ENCODE results near the gene C1QTNF3. TPM values are rescaled to one million over a fixed set of nuclear protein-coding genes. Genes with fewer than 3 reads are reported as not detected.

C1QTNF3 gene
- total and polyA plus RNA-seq, 2 of the 8 experiments (the other 6 are each of a cell fraction or from before 2014, with no cell fraction given): 1.0 to 1.2 TPM

DNA sequence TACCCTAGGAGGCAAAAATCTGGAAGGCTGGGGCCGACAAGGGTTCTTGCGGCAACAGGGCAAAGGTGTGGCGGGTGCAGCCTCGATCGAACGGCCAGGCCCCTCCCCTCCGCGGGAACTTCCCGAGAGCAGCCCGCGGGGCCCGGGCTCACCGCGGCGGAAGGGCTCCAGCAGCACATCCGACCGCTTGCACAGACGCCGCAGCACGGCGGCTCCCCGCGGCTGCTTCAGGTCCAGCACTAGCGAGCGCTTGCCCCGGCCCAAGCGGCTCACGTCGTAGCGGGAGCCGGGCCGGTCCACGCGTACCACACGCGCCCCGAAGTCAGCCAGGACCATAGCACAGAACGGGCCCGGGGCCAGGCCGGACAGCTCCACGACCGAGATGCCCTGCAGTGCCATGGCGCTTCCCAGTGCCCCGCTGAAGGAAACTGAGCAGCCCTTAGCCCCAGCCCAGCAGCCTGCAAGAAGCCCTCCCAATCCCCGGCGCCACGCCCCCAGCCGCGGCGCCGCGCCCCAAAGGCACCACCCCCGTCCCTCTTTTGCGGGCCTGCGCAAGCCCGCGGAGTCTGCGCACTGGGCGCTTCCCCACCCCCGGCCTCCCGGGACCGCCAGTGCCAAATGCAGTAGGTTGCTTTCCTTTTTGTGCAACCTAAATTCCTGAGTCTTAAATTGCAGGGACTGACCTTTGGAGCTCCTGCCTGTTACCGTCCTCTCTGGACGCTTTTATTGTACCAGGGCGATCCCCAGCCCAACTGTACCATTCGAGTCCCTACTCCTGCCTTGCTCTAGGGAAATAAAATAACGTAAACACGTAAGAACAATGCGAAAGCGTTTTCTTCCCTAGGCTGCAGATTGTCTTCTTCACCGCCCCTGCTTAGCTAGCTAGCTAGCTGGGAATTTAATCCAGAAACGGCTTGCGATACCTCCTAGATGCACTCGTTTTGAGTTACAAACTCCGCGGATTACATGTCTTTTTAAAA lies 35.1 kb downstream of the C1QTNF3 start, which contains the start of gene AMACR (continued):
- TF ChIP-seq, protein P1, sequence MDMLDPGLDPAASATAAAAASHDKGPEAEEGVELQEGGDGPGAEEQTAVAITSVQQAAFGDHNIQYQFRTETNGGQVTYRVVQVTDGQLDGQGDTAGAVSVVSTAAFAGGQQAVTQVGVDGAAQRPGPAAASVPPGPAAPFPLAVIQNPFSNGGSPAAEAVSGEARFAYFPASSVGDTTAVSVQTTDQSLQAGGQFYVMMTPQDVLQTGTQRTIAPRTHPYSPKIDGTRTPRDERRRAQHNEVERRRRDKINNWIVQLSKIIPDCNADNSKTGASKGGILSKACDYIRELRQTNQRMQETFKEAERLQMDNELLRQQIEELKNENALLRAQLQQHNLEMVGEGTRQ (IDR thresholded peaks at IDR 0.05; ENCODE audit: low read length): no peak
- peak; percentile 75; the same call in 1 of the 2 replicates for TF ChIP-seq POLR2AphosphoS5 (IDR thresholded peaks at IDR 0.05; ENCODE audit: low read depth, low read length)
- no peak for TF ChIP-seq ZNF274 (IDR thresholded peaks at IDR 0.05; ENCODE audit: borderline replicate concordance, extremely low read depth, low read length)
- peak; percentile 84 for TF ChIP-seq NRF1 (IDR thresholded peaks at IDR 0.05; ENCODE audit: low read depth, low read length)
- peak; percentile 72 for TF ChIP-seq TBP (IDR thresholded peaks at IDR 0.05; ENCODE audit: low read depth, low read length)
- TF ChIP-seq CREB1 (IDR thresholded peaks at IDR 0.05): no peak
- 0 out of 2 replicates have a peak, but pooled peaks have one; percentile 27 for TF ChIP-seq YY1 (IDR thresholded peaks at IDR 0.05; ENCODE audit: low read depth, low read length)
- TF ChIP-seq TAF7 (optimal IDR thresholded peaks at IDR 0.05; ENCODE audit: borderline replicate concordance, low read depth, low read length): peak; percentile 18
- TF ChIP-seq RNF2 (IDR thresholded peaks at IDR 0.05; ENCODE audit: borderline replicate concordance, low read depth, low read length, missing control alignments, poor library complexity, severe bottlenecking): no peak
- no peak for TF ChIP-seq TCF12 (IDR thresholded peaks at IDR 0.05; ENCODE audit: low read depth, low read length)
- no peak for TF ChIP-seq BCL11A (IDR thresholded peaks at IDR 0.05; ENCODE audit: low read depth in 2 of 2, low read length in 2 of 2)
- no peak for TF ChIP-seq POU5F1 (IDR thresholded peaks at IDR 0.05; ENCODE audit: low read depth, low read length)
- TF ChIP-seq FOSL1 (IDR thresholded peaks at IDR 0.05; ENCODE audit: insufficient read depth, low read depth, low read length): no peak
- peak; percentile 74 for TF ChIP-seq TAF1 (IDR thresholded peaks at IDR 0.05; ENCODE audit: low read depth, low read length)
- peak; percentile 82 for TF ChIP-seq KDM4A (IDR thresholded peaks at IDR 0.05; ENCODE audit: low read depth, low read length, severe bottlenecking)
